ENCODE data around the gene RBMS1.

Gene RBMS1

GRCh38 chr2:160407393-160408172 lies 86.0 kb downstream of the RBMS1 start:
- peak; percentile 56 for DNase-seq

GRCh38 chr2:160406591-160407392 lies 86.8 kb downstream of the RBMS1 start:
- peak; percentile 71 for DNase-seq

GRCh38 chr2:160405077-160405867 lies 88.3 kb downstream of the RBMS1 start:
- DNase-seq = no peak

- no peak for DNase-seq
These were observed 90.3 kb downstream of the RBMS1 start for GRCh38 chr2:160402997-160403979.

GRCh38 chr2:160402501-160402900 lies 91.1 kb downstream of the RBMS1 start:
- DNase-seq = no peak

GRCh38 chr2:160401895-160402294 lies 91.7 kb downstream of the RBMS1 start:
- DNase-seq = no peak

GRCh38 chr2:160399880-160400279 lies 93.7 kb downstream of the RBMS1 start:
- no peak for DNase-seq

GRCh38 chr2:160397530-160397865 lies 96.1 kb downstream of the RBMS1 start:
- DNase-seq = no peak

GRCh38 chr2:160394153-160394552 lies 99.5 kb downstream of the RBMS1 start:
- DNase-seq = no peak

- DNase-seq = no peak
These were observed 101.4 kb downstream of the RBMS1 start for GRCh38 chr2:160392201-160392600.

GRCh38 chr2:160390544-160391455 lies 102.8 kb downstream of the RBMS1 start:
- no peak for DNase-seq

- DNase-seq = no peak
These were observed 103.7 kb downstream of the RBMS1 start for GRCh38 chr2:160389875-160390274.

GRCh38 chr2:160388464-160389263 lies 104.9 kb downstream of the RBMS1 start:
- peak; percentile 21 for DNase-seq

GRCh38 chr2:160387558-160388262 lies 105.9 kb downstream of the RBMS1 start:
- no peak for DNase-seq

- no peak for DNase-seq
These were observed 108.8 kb downstream of the RBMS1 start for GRCh38 chr2:160384791-160385190.

GRCh38 chr2:160381425-160381951 lies 112.1 kb downstream of the RBMS1 start:
- DNase-seq = no peak

- DNase-seq = no peak
These were observed 113.0 kb downstream of the RBMS1 start for GRCh38 chr2:160380611-160381010.

- DNase-seq = no peak
These were observed 113.5 kb downstream of the RBMS1 start for GRCh38 chr2:160380000-160380570.

GRCh38 chr2:160379399-160379798 lies 114.2 kb downstream of the RBMS1 start:
- no peak for DNase-seq
